SK-N-SH (cell line): Measurements from ENCODE around the gene FGF23. TPM values are rescaled to one million over a fixed set of nuclear protein-coding genes. Genes with fewer than 3 reads are reported as not detected.

ENCODE experiments used
- CTCF ChIA-PET: fragments of 300-600, 350-600 bp; formaldehyde crosslinking; extraction: SDS; loops from one replicate; lab custom pipeline; 2021; lab: Yijun Ruan, JAX
- POLR2A ChIA-PET: fragments of 350-600 bp; sonication (Branson Sonifier 250); formaldehyde crosslinking; extraction: SDS; loops from one replicate; lab custom pipeline; 2020; ENCODE audit warnings: antibody characterized with exemption, inconsistent platforms; lab: Yijun Ruan, JAX
- DNase-seq: peaks from one replicate; pipeline ENCODE4 v3.0.0; 2012
- H2AFZ ChIP-seq: fragments of 200-600 bp; sonication (generic); 2 replicates; pipeline ENCODE4 v1.8.1; 2016; ENCODE audit warnings: antibody characterized with exemption, mild to moderate bottlenecking, low read depth
- H3F3A ChIP-seq: fragments of 200-600 bp; sonication (generic); replicated peaks from 2 replicates; pipeline ENCODE3; 2016; ENCODE audit warnings: antibody characterized with exemption, mild to moderate bottlenecking; ENCODE audit not compliant: insufficient read depth
- H3K27ac ChIP-seq, 2 experiments: fragments of 200-500 bp in 1 of 2; fragments of 200-600 bp in 1 of 2; sonication (Bioruptor generic) in 1 of 2; sonication (generic), shearing (Covaris generic) in 1 of 2; 2 replicates each; pipeline versions ENCODE4 v1.5.1 to v1.6.1; 2014 to 2016; ENCODE audit warnings: low read depth in 2 of 2, inconsistent platforms in 1 of 2, low read length in 1 of 2, mild to moderate bottlenecking in 1 of 2, mixed read lengths in 1 of 2
- H3K27me3 ChIP-seq: fragments of 200-600 bp; sonication (generic), shearing (Covaris generic); 2 replicates; pipeline ENCODE4 v1.6.1; 2016; ENCODE audit warnings: mixed run types; ENCODE audit not compliant: insufficient read depth
- H3K36me3 ChIP-seq, 2 experiments: fragments of 200-500 bp in 1 of 2; fragments of 200-600 bp in 1 of 2; sonication (Bioruptor generic) in 1 of 2; sonication (generic) in 1 of 2; replicated peaks in 1 of 2; 2 replicates each; pipeline versions ENCODE3 to v1.5.1; 2014 to 2016; ENCODE audit warnings: low read length in 1 of 2, mild to moderate bottlenecking in 1 of 2; ENCODE audit not compliant: insufficient read depth in 2 of 2, control insufficient read depth in 1 of 2
- H3K4me1 ChIP-seq, 2 experiments: fragments of 200-500 bp in 1 of 2; fragments of 200-600 bp in 1 of 2; sonication (Bioruptor generic) in 1 of 2; sonication (generic), shearing (Covaris generic) in 1 of 2; 2 replicates each; pipeline versions ENCODE4 v1.5.1 to v1.6.1; 2014 to 2016; ENCODE audit warnings: low read depth in 1 of 2, low read length in 1 of 2, mixed run types in 1 of 2; ENCODE audit not compliant: insufficient read depth in 2 of 2, control insufficient read depth in 1 of 2
- H3K4me2 ChIP-seq: fragments of 200-600 bp; sonication (generic), shearing (Covaris generic); 2 replicates; pipeline ENCODE4 v1.6.1; 2017; ENCODE audit warnings: mixed run types
- H3K4me3 ChIP-seq, 2 experiments: fragments of 200-500 bp in 1 of 2; fragments of 200-600 bp in 1 of 2; sonication (Bioruptor generic) in 1 of 2; sonication (generic), shearing (Covaris generic) in 1 of 2; 2 replicates each; pipeline versions ENCODE4 v1.5.1 to v1.8.1; 2014 to 2016; ENCODE audit warnings: low read depth in 2 of 2, inconsistent platforms in 1 of 2, low read length in 1 of 2, mild to moderate bottlenecking in 1 of 2, mixed read lengths in 1 of 2, moderate library complexity in 1 of 2
- H3K79me2 ChIP-seq: fragments of 200-600 bp; sonication (generic); 2 replicates; pipeline ENCODE4 v1.8.1; 2017; ENCODE audit warnings: mild to moderate bottlenecking; ENCODE audit not compliant: insufficient read depth
- H3K9ac ChIP-seq: fragments of 200-600 bp; sonication (generic); 2 replicates; pipeline ENCODE4 v1.6.1; 2017; ENCODE audit warnings: mixed run types
- H3K9me2 ChIP-seq: fragments of 200-600 bp; sonication (generic); 2 replicates; pipeline ENCODE4 v1.6.1; 2017; ENCODE audit warnings: mixed run types
- H3K9me3 ChIP-seq: fragments of 200-600 bp; sonication (generic); 2 replicates; pipeline ENCODE4 v1.6.1; 2017; ENCODE audit warnings: mixed run types, mild to moderate bottlenecking, moderate library complexity
- H4K20me1 ChIP-seq: fragments of 200-600 bp; sonication (generic); 2 replicates; pipeline ENCODE4 v1.6.1; 2017; ENCODE audit warnings: mild to moderate bottlenecking, mixed run types; ENCODE audit not compliant: insufficient read depth
- CTCF ChIP-seq: fragments of 200-600 bp; sonication (generic); IDR thresholded peaks from 2 replicates; pipeline ENCODE4 v1.6.1; 2017; ENCODE audit warnings: antibody characterized with exemption, mild to moderate bottlenecking, moderate library complexity
- EP300 ChIP-seq, 2 experiments: IDR thresholded peaks; 2 replicates each; pipeline versions ENCODE4 v1.4.0 to v1.6.1; 2012; ENCODE audit warnings: borderline replicate concordance in 1 of 2, low read depth in 1 of 2, low read length in 1 of 2
- GATA2 ChIP-seq: sonication (generic); formaldehyde crosslinking; IDR thresholded peaks from 2 replicates; pipeline ENCODE4 v1.5.0; 2020; ENCODE audit warnings: mild to moderate bottlenecking, missing genetic modification reagents
- MXI1 ChIP-seq: IDR thresholded peaks from 2 replicates; pipeline ENCODE4 v1.6.1; 2012; ENCODE audit warnings: mild to moderate bottlenecking, low read depth, low read length, improper control_type of control experiment
- PBX3 ChIP-seq: IDR thresholded peaks from 2 replicates; pipeline ENCODE4; 2012
- RAD21 ChIP-seq: IDR thresholded peaks from 2 replicates; pipeline ENCODE4 v1.6.1; 2012; ENCODE audit warnings: mild to moderate bottlenecking, low read length
- SMC3 ChIP-seq: IDR thresholded peaks from 2 replicates; pipeline ENCODE4 v1.6.1; 2012; ENCODE audit warnings: low read depth, low read length, improper control_type of control experiment
- TEAD4 ChIP-seq: IDR thresholded peaks from 2 replicates; pipeline ENCODE4 v1.4.0; 2012; ENCODE audit warnings: mild to moderate bottlenecking, borderline replicate concordance; ENCODE audit not compliant: insufficient read depth
- USF1 ChIP-seq: IDR thresholded peaks from 2 replicates; pipeline ENCODE4 v1.4.0; 2012; ENCODE audit warnings: low read depth, borderline replicate concordance
- YY1 ChIP-seq: IDR thresholded peaks from 2 replicates; pipeline ENCODE4 v1.4.0; 2012; ENCODE audit warnings: low read depth, mild to moderate bottlenecking
- ZBTB33 ChIP-seq: IDR thresholded peaks from 2 replicates; pipeline ENCODE4 v1.4.0; 2012; ENCODE audit warnings: low read depth, borderline replicate concordance
- WGBS: methylation state at CpG from one replicate; pipeline ENCODE4 v1.1.6; 2017; ENCODE audit warnings: low lambda C conversion rate; 5-methylcytosine and 5-hydroxymethylcytosine counted together
- polyA plus RNA-seq, 3 experiments: library from polyadenylated mRNA; depleted of rRNA; stranded (reverse); fragments of >200 nt; gene quantifications; 2 replicates each; pipeline ENCODE4 v1.2.3, GENCODE V29; 2012

Gene FGF23
- polyA plus RNA-seq, 1 of the 3 experiments (the other 2 are of a cell fraction): not detected

GRCh38 chr12:4418913-4419312 lies 39.4 kb upstream of the FGF23 start:
- Histone ChIP-seq H3K4me2 (no peak overlapping the region), H3K36me3 (no peaks in the 10 kb centered on the region), H3K9me2 (no peaks in the 10 kb centered on the region), H3K4me1 (peaks cover 0 to 27% of the 10 kb centered on the region in 2 experiments; a peak in 1 of 4 replicates), H3K9me3 (no peaks in the 10 kb centered on the region), H3K27me3 (peaks cover 39% of the 10 kb centered on the region; the same call in 1 of the 2 replicates), H2AFZ (no peak overlapping the region), H3K79me2 (no peaks in the 10 kb centered on the region), H3F3A (no peaks in the 10 kb centered on the region), H3K9ac (no peak overlapping the region), H4K20me1 (no peaks in the 10 kb centered on the region), H3K27ac (no peak overlapping the region), H3K4me3 (no peak overlapping the region)
- TF ChIP-seq MXI1: no peak
- no peak for TF ChIP-seq YY1
- no peak for TF ChIP-seq PBX3
- POLR2A ChIA-PET: no interaction called here
- no peak for DNase-seq
- 76% methylated on average over 5 of the region's 5 CpGs for WGBS
- CTCF ChIA-PET: interaction anchor here (1.0 kb wide), 1 partner anchor 33 kb away, joined by 3 read pairs; no protein-coding TSS in a partner anchor

- Histone ChIP-seq H3K4me3 (no peak overlapping the region), H3K9ac (no peak overlapping the region), H3K79me2 (no peaks in the 10 kb centered on the region), H3K9me3 (no peaks in the 10 kb centered on the region), H4K20me1 (no peaks in the 10 kb centered on the region), H3K36me3 (no peaks in the 10 kb centered on the region), H3K9me2 (no peaks in the 10 kb centered on the region), H3K4me2 (no peak overlapping the region), H3K27me3 (peaks cover 39% of the 10 kb centered on the region; the same call in 1 of the 2 replicates), H3F3A (no peaks in the 10 kb centered on the region)
- CTCF ChIA-PET: interaction anchor here (1.0 to 1.6 kb wide), 4 partner anchors 9 to 117 kb away, joined by 3 to 10 read pairs (median 3); no protein-coding TSS in a partner anchor
- POLR2A ChIA-PET: interaction anchor here (0.7 kb wide), 2 partner anchors 23 to 97 kb away, joined by 3 to 4 read pairs; partner anchors contain the start of gene TIGAR
- WGBS: 16% methylated on average over 5 of the region's 5 CpGs
- DNase-seq: no peak
- TF ChIP-seq RAD21 (no peak), GATA2 (no peak), EP300 (IDR thresholded peaks at IDR 0.05; ENCODE audit: borderline replicate concordance in 1 of 2, low read depth in 1 of 2, low read length in 1 of 2) (no peak), TEAD4 (no peak)
- TF ChIP-seq, all 33 proteins: peak for 0
- Histone ChIP-seq H3K27ac (peak overlapping the region in 1 of 2 experiments; percentile 67; a peak in 2 of 4 replicates), H3K4me1 (peaks cover 0 to 31% of the 10 kb centered on the region in 2 experiments; a peak in 2 of 4 replicates), H2AFZ (no peak overlapping the region)
Measured at GRCh38 chr12:4417936-4418335, 38.4 kb upstream of the FGF23 start.

GRCh38 chr12:4417455-4417854 lies 37.9 kb upstream of the FGF23 start:
- Histone ChIP-seq H3K4me1 (peaks cover 0 to 33% of the 10 kb centered on the region in 2 experiments; a peak in 2 of 4 replicates), H3K4me2 (no peak overlapping the region), H3K27me3 (peaks cover 41% of the 10 kb centered on the region; the same call in 1 of the 2 replicates), H3K36me3 (no peaks in the 10 kb centered on the region), H3K9ac (no peak overlapping the region), H3K27ac (peak overlapping the region in 1 of 2 experiments; percentile 67; a peak in 2 of 4 replicates), H3K79me2 (no peaks in the 10 kb centered on the region), H3K9me3 (no peaks in the 10 kb centered on the region), H4K20me1 (no peaks in the 10 kb centered on the region), H3K4me3 (no peak overlapping the region), H3K9me2 (no peaks in the 10 kb centered on the region), H2AFZ (no peak overlapping the region), H3F3A (no peaks in the 10 kb centered on the region)
- WGBS: 54% methylated on average over 4 of the region's 6 CpGs
- DNase-seq: peak; percentile 30
- ChIA-PET CTCF (interaction anchor here (1.1 to 1.6 kb wide), 3 partner anchors 9 to 118 kb away, joined by 3 to 10 read pairs (median 3); no protein-coding TSS in a partner anchor), POLR2A (interaction anchor here (0.7 kb wide), 2 partner anchors 23 to 96 kb away, joined by 3 to 4 read pairs; partner anchors contain the start of gene TIGAR)
- TF ChIP-seq YY1 (no peak), ZBTB33 (no peak), CTCF (no peak), USF1 (no peak), SMC3 (no peak), RAD21 (no peak)
